H9 (cell line): ENCODE results near the gene MDK. TPM values are rescaled to one million over a fixed set of nuclear protein-coding genes. Genes with fewer than 3 reads are reported as not detected.

Experiments
- DNase-seq: peaks from one replicate; pipeline ENCODE4 v3.0.0-alpha.2; 2017
- H2AFZ ChIP-seq: one replicate; pipeline ENCODE4 v1.6.1; 2013; ENCODE audit warnings: mild to moderate bottlenecking, low read length, control low read depth, moderate library complexity
- H2AK5ac ChIP-seq: 2 replicates; pipeline ENCODE4 v1.6.1; 2013; ENCODE audit warnings: low read length, control low read depth, mixed read lengths; ENCODE audit not compliant: insufficient read length
- H2BK120ac ChIP-seq: one replicate; pipeline ENCODE4 v1.6.1; 2013; ENCODE audit warnings: low read depth, mild to moderate bottlenecking, low read length, control low read depth, inconsistent platforms; ENCODE audit not compliant: poor library complexity, severe bottlenecking
- H2BK12ac ChIP-seq: 2 replicates; pipeline ENCODE4 v1.6.1; 2013; ENCODE audit warnings: low read length, control low read depth, mixed read lengths, low read depth; ENCODE audit not compliant: insufficient read length
- H2BK15ac ChIP-seq: 2 replicates; pipeline ENCODE4 v1.6.1; 2013; ENCODE audit warnings: low read depth, low read length, control low read depth
- H2BK20ac ChIP-seq: one replicate; pipeline ENCODE4 v1.6.1; 2013; ENCODE audit warnings: low read depth, mild to moderate bottlenecking, low read length, control low read depth, inconsistent platforms; ENCODE audit not compliant: poor library complexity, severe bottlenecking
- H2BK5ac ChIP-seq: 2 replicates; pipeline ENCODE4 v1.6.1; 2013; ENCODE audit warnings: low read length, control low read depth, mixed read lengths; ENCODE audit not compliant: insufficient read length
- H3K14ac ChIP-seq: 2 replicates; pipeline ENCODE4 v1.6.1; 2013; ENCODE audit warnings: low read length, control low read depth; ENCODE audit not compliant: insufficient read depth
- H3K18ac ChIP-seq: 2 replicates; pipeline ENCODE4 v1.6.1; 2013; ENCODE audit warnings: low read depth, mild to moderate bottlenecking, mixed read lengths, low read length, control low read depth; ENCODE audit not compliant: insufficient read length
- H3K23ac ChIP-seq: 2 replicates; pipeline ENCODE4 v1.6.1; 2013; ENCODE audit warnings: low read length, control low read depth, mixed read lengths, low read depth; ENCODE audit not compliant: insufficient read length
- H3K23me2 ChIP-seq: 2 replicates; pipeline ENCODE4 v1.6.1; 2013; ENCODE audit warnings: low read depth, mild to moderate bottlenecking, mixed read lengths, low read length, control low read depth; ENCODE audit not compliant: insufficient read length, poor library complexity, severe bottlenecking
- H3K27ac ChIP-seq: 2 replicates; pipeline ENCODE4 v1.5.1; 2013; ENCODE audit warnings: low read length, control low read depth, mixed read lengths, low read depth; ENCODE audit not compliant: insufficient read length
- H3K27me3 ChIP-seq: 2 replicates; pipeline ENCODE4 v1.6.1; 2013; ENCODE audit warnings: low read length, control low read depth, inconsistent platforms; ENCODE audit not compliant: insufficient read depth
- H3K4ac ChIP-seq: 2 replicates; pipeline ENCODE4 v1.6.1; 2013; ENCODE audit warnings: low read depth, mild to moderate bottlenecking, control low read depth, inconsistent platforms, low read length, moderate library complexity
- H3K4me1 ChIP-seq: 2 replicates; pipeline ENCODE4 v1.6.1; 2013; ENCODE audit warnings: low read length, control low read depth, inconsistent platforms; ENCODE audit not compliant: insufficient read depth
- H3K4me2 ChIP-seq: 2 replicates; pipeline ENCODE4 v1.6.1; 2013; ENCODE audit warnings: low read length, control low read depth, mixed read lengths; ENCODE audit not compliant: insufficient read length, insufficient read depth
- H3K56ac ChIP-seq: 2 replicates; pipeline ENCODE4 v1.6.1; 2013; ENCODE audit warnings: low read depth, mild to moderate bottlenecking, mixed read lengths, low read length, control low read depth; ENCODE audit not compliant: insufficient read length
- H3K79me1 ChIP-seq: 2 replicates; pipeline ENCODE4 v1.6.1; 2013; ENCODE audit warnings: low read depth, mild to moderate bottlenecking, moderate library complexity, low read length, control low read depth, inconsistent platforms; ENCODE audit not compliant: insufficient read depth, poor library complexity, severe bottlenecking
- H3K79me2 ChIP-seq: 2 replicates; pipeline ENCODE4 v1.6.1; 2013; ENCODE audit warnings: low read length, control low read depth, inconsistent platforms; ENCODE audit not compliant: insufficient read depth
- H3K9ac ChIP-seq: 2 replicates; pipeline ENCODE4 v1.6.1; 2013; ENCODE audit warnings: low read length, control low read depth, mixed read lengths; ENCODE audit not compliant: insufficient read length; ENCODE audit errors: extremely low read depth
- H3K9me3 ChIP-seq: one replicate; pipeline ENCODE4 v1.6.1; 2013; ENCODE audit warnings: low read depth, low read length, inconsistent platforms; ENCODE audit not compliant: control insufficient read depth
- H3T11ph ChIP-seq: one replicate; pipeline ENCODE4 v1.6.1; 2013; ENCODE audit warnings: mild to moderate bottlenecking, low read length, control low read depth, inconsistent platforms
- H4K20me1 ChIP-seq: one replicate; pipeline ENCODE4 v1.6.1; 2013; ENCODE audit not compliant: control insufficient read depth, insufficient read length, insufficient read depth
- H4K5ac ChIP-seq: 2 replicates; pipeline ENCODE4 v1.6.1; 2013; ENCODE audit warnings: low read depth, mild to moderate bottlenecking, mixed read lengths, low read length, control low read depth; ENCODE audit not compliant: insufficient read length
- H4K8ac ChIP-seq: replicated peaks from 2 replicates; pipeline ENCODE4 v1.6.1; 2013; ENCODE audit warnings: low read length, control low read depth, mixed read lengths, low read depth; ENCODE audit not compliant: insufficient read length
- H4K91ac ChIP-seq: 2 replicates; pipeline ENCODE4 v1.6.1; 2013; ENCODE audit warnings: low read depth, mild to moderate bottlenecking, moderate library complexity, mixed read lengths, low read length, control low read depth; ENCODE audit not compliant: insufficient read length
- H3K27ac Mint-ChIP-seq, 3 experiments: 2 replicates in 2 of 3; 3 replicates in 1 of 3; pipeline ENCODE4 v1.8.0; 2020 to 2021; ENCODE audit warnings: mixed read lengths in 3 of 3, mild to moderate bottlenecking in 1 of 3, moderate library complexity in 1 of 3
- H3K27me3 Mint-ChIP-seq: 2 replicates; pipeline ENCODE4 v1.8.0; 2021; ENCODE audit warnings: low read depth, mild to moderate bottlenecking, moderate library complexity, mixed read lengths
- H3K36me3 Mint-ChIP-seq, 3 experiments: 2 replicates in 2 of 3; 3 replicates in 1 of 3; pipeline ENCODE4 v1.8.0; 2020 to 2021; ENCODE audit warnings: low read depth in 3 of 3, mixed read lengths in 3 of 3; ENCODE audit not compliant: insufficient read depth in 1 of 3
- H3K4me1 Mint-ChIP-seq, 2 experiments: 2 replicates each; pipeline ENCODE4 v1.8.0; 2020; ENCODE audit warnings: mixed read lengths in 2 of 2
- H3K4me3 Mint-ChIP-seq, 2 experiments: 2 replicates in 1 of 2; 3 replicates in 1 of 2; pipeline ENCODE4 v1.8.0; 2020 to 2021; ENCODE audit warnings: mild to moderate bottlenecking in 2 of 2, mixed read lengths in 2 of 2, moderate library complexity in 1 of 2
- H3K9me3 Mint-ChIP-seq, 2 experiments: 2 replicates in 1 of 2; 3 replicates in 1 of 2; pipeline ENCODE4 v1.8.0; 2020; ENCODE audit warnings: mild to moderate bottlenecking in 2 of 2, mixed read lengths in 2 of 2, moderate library complexity in 1 of 2
- WGBS: extraction: QIAGEN DNeasy Blood & Tissue Kit; methylation state at CpG from one replicate; pipeline ENCODE4 v1.1.7; 2013; ENCODE audit warnings: missing lambda C conversion rate, low lambda C conversion rate, mixed read lengths; ENCODE audit not compliant: insufficient read length; ENCODE audit errors: extremely low coverage; 5-methylcytosine and 5-hydroxymethylcytosine counted together
- total RNA-seq: library from RNA; stranded (reverse); gene quantifications from 2 replicates; pipeline ENCODE4 v1.2.1, GENCODE V29; 2021
- TF ChIP-seq, protein P1 (sequence below): fragments of 200-600 bp; sonication (generic); conservative IDR thresholded peaks from 3 replicates; pipeline ENCODE4 v1.8.0; 2021; ENCODE audit warnings: antibody characterized with exemption, mild to moderate bottlenecking

Gene MDK
- total RNA-seq, 1 experiment from 2014 or later, result 392 TPM

DNA sequence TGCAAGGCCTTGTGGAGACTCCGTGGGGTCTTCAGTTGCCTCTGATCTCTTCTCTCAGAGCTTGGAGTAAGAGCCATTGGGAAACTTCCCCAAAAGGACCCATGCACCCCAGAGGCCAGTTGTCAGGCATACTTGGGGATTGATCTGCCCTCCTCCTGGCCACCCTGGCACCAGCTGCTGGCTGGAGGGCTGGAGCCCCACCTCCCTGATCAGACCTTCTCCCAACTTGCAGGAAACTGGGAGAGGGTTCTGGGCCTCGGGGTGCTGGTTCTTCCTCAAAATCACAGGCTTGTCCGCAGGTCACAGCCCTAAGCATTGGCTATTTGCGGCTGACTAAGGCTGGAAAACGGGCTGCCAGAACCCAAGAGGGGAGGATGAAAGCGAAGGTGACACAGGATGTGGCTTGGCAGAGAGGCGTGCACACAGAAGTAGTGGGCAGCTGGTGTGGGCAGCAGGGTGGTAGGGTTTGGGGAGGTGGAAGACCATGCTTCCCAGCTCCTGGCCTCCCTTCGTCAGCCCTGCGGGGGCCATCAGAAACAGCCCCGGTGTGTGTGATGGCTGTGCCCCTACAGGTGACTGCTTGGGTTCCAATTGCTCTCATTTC is 35.5 kb upstream of the MDK start:
- peaks cover 5% of the 10 kb centered on the region for H4K20me1 ChIP-seq
- H2BK20ac ChIP-seq, result no peak overlapping the region
- H3K23ac ChIP-seq, result no peak overlapping the region
- H2AFZ ChIP-seq, result no peak overlapping the region
- Mint-ChIP-seq H3K36me3 (peaks cover 0 to 4% (median 0%) of the 10 kb centered on the region in 3 experiments; a peak in 1 of 7 replicates), H3K27ac (peak overlapping the region in 1 of 3 experiments; percentile 40; a peak in 2 of 7 replicates), H3K4me3 (peak overlapping the region; percentile 47 to 53; a peak in 3 of 5 replicates), H3K9me3 (no peaks in the 10 kb centered on the region; a peak in 2 of 5 replicates), H3K4me1 (peaks cover 76 to 77% of the 10 kb centered on the region in 2 experiments), H3K27me3 (peaks cover 10% of the 10 kb centered on the region)
- H3K4ac ChIP-seq, result no peak overlapping the region
- no peak overlapping the region for H4K5ac ChIP-seq
- H3K27me3 ChIP-seq, result no peaks in the 10 kb centered on the region
- no peak overlapping the region for H4K8ac ChIP-seq
- no peak overlapping the region for H2BK5ac ChIP-seq
- H3K79me2 ChIP-seq, result peaks cover 10% of the 10 kb centered on the region; the same call in 1 of the 2 replicates
- H3T11ph ChIP-seq, result no peak overlapping the region
- no peak overlapping the region for H4K91ac ChIP-seq
- no peak for DNase-seq
- peaks cover 10% of the 10 kb centered on the region for H3K23me2 ChIP-seq
- H3K18ac ChIP-seq, result no peak overlapping the region
- no peak overlapping the region for H3K56ac ChIP-seq
- no peak overlapping the region for H3K14ac ChIP-seq
- H2BK120ac ChIP-seq, result no peak overlapping the region
- no peak overlapping the region for H2BK15ac ChIP-seq
- H2BK12ac ChIP-seq, result no peak overlapping the region
- H3K9ac ChIP-seq, result no peak overlapping the region
- peaks cover 8% of the 10 kb centered on the region for H3K79me1 ChIP-seq
- no peaks in the 10 kb centered on the region for H3K9me3 ChIP-seq
- peaks cover 37% of the 10 kb centered on the region for H3K4me1 ChIP-seq
- WGBS, result no CpG with 5 or more reads among the region's 10 CpGs
- TF ChIP-seq, protein P1, sequence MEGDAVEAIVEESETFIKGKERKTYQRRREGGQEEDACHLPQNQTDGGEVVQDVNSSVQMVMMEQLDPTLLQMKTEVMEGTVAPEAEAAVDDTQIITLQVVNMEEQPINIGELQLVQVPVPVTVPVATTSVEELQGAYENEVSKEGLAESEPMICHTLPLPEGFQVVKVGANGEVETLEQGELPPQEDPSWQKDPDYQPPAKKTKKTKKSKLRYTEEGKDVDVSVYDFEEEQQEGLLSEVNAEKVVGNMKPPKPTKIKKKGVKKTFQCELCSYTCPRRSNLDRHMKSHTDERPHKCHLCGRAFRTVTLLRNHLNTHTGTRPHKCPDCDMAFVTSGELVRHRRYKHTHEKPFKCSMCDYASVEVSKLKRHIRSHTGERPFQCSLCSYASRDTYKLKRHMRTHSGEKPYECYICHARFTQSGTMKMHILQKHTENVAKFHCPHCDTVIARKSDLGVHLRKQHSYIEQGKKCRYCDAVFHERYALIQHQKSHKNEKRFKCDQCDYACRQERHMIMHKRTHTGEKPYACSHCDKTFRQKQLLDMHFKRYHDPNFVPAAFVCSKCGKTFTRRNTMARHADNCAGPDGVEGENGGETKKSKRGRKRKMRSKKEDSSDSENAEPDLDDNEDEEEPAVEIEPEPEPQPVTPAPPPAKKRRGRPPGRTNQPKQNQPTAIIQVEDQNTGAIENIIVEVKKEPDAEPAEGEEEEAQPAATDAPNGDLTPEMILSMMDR, result no peak
- no peak overlapping the region for H2AK5ac ChIP-seq
- peak overlapping the region; percentile 47 for H3K4me2 ChIP-seq
- H3K27ac ChIP-seq, result no peak overlapping the region
